Heart left ventricle (tissue), 16 donors: Measurements from ENCODE around the gene PNKP. TPM values are rescaled to one million over a fixed set of nuclear protein-coding genes. Genes with fewer than 3 reads are reported as not detected.
A peak's percentile ranks its signal among the peaks of the same experiment; 100 is the strongest.

ENCODE experiments used
- ATAC-seq, 4 donors: fragments of 200-7000 bp; cut with Tn5 transposase; one replicate each; pipeline ENCODE4 v1.9.1; 2020 to 2022; ENCODE audit warnings: moderate library complexity in 4 of 4, mild to moderate bottlenecking in 3 of 4, moderate number of reproducible peaks in 1 of 4
- DNase-seq, 5 donors: peaks; one replicate each; pipeline ENCODE4 v3.0.0-alpha.2; 2020
- H3K27ac ChIP-seq, 12 donors: fragments of 200-600 bp; sonication (generic) in 4 of 12; one replicate each; pipeline versions ENCODE4 v1.5.0 to v1.8.0; 2016 to 2022; ENCODE audit warnings: mild to moderate bottlenecking in 2 of 12
- H3K27me3 ChIP-seq, 9 donors: fragments of 200-600 bp; sonication (generic) in 2 of 9; one replicate each; pipeline versions ENCODE4 v1.5.1 to v1.8.0; 2016 to 2022; ENCODE audit warnings: mild to moderate bottlenecking in 3 of 9
- H3K36me3 ChIP-seq, 9 donors: fragments of 200-600 bp; sonication (generic) in 2 of 9; one replicate each; pipeline versions ENCODE4 v1.5.0 to v1.8.0; 2018 to 2022; ENCODE audit warnings: mild to moderate bottlenecking in 2 of 9
- H3K4me1 ChIP-seq, 12 donors: fragments of 200-600 bp; sonication (generic) in 4 of 12; one replicate each; pipeline versions ENCODE4 v1.5.0 to v1.8.0; 2016 to 2022; ENCODE audit warnings: mild to moderate bottlenecking in 3 of 12
- H3K4me3 ChIP-seq, 12 donors: fragments of 200-600 bp; sonication (generic) in 4 of 12; one replicate each; pipeline versions ENCODE4 v1.5.0 to v1.8.0; 2017 to 2022; ENCODE audit warnings: mild to moderate bottlenecking in 9 of 12, moderate library complexity in 4 of 12
- H3K9me3 ChIP-seq, 12 donors: fragments of 200-600 bp; sonication (generic) in 4 of 12; one replicate each; pipeline versions ENCODE4 v1.5.0 to v1.8.0; 2016 to 2022; ENCODE audit warnings: mild to moderate bottlenecking in 1 of 12
- POLR2A ChIP-seq, 2 donors: fragments of 450-650 bp; IDR thresholded peaks; one replicate each; pipeline ENCODE4 v1.6.1; 2017; ENCODE audit warnings: antibody characterized with exemption in 2 of 2, mild to moderate bottlenecking in 2 of 2, moderate library complexity in 2 of 2
- WGBS, 4 donors: extraction: QIAGEN DNeasy Blood & Tissue Kit in 2 of 4; methylation state at CpG; one replicate each; pipeline versions ENCODE4 v1.1.5 to v1.1.7; 2013 to 2018; 5-methylcytosine and 5-hydroxymethylcytosine counted together
- intact Hi-C, 10 donors: fragments of 100-400 bp; cut with DNase I; formaldehyde crosslinking; loops; one replicate each; pipeline versions ENCODE4 v1.11.1 to v1.14.2; 2022
- polyA plus RNA-seq, 2 donors: library from polyadenylated mRNA; stranded (reverse); fragments of 200-250 nt; gene quantifications; one replicate each; pipeline ENCODE4 v1.2.3, GENCODE V29; 2013
- total RNA-seq, 9 donors: library from RNA; depleted of rRNA in 2 of 9; stranded (reverse); fragments of >200 nt in 2 of 9; fragmentation: NEBNext Ultra II Directional in 3 of 9; extraction: Animal tissue kit (Norgen Biotek cat#: 25700) in 3 of 9; gene quantifications; one replicate each; pipeline versions ENCODE4 v1.1.0 to v1.2.4, GENCODE V29; 2016 to 2023
- TF ChIP-seq, protein P1 (sequence below), 12 donors: fragments of 200-600 bp; sonication (generic) in 4 of 12; IDR thresholded peaks; one replicate each; pipeline versions ENCODE4 v1.5.0 to v1.8.0; 2018 to 2022; ENCODE audit warnings: antibody characterized with exemption in 12 of 12, mild to moderate bottlenecking in 5 of 12
- donor health status: ischemic (EF 13 %, LVEDD 7.1; RV severe dilation, severe dysfunction).
- donor health status: healthy with polysubstance abuse.
- donor health status: DM: no; HTN: yes; CAD: no.
- donor health status: DM: no; HTN: no; CAD: no.
- donor health status: ischemic (EF 25% LVEDD 6.9; RV normal size, moderate dysfunction).
- donor health status: ischemic (EF 25% LVEDD 5.7; RV mildly dilated, moderate dysfunction).
- donor health status: healthy.
- donor health status: DM: yes; HTN: yes; CAD: no.
- donor health status: ischemic (EF 35%, LVEDD 5.7; RV mildly dilated, moderate dysfunction).
- donor health status: nonischemic (EF 11% LVEDD 7.7; RV severe dilation, severe dysfunction).
- donor health status: DM: yes; HTN: yes; CAD: no.
- donor health status: PGD.
- donor health status: ischemic (EF 29% LVEDD 5.4; RV normal size, mild dysfunction).
- donor health status: nonischemic (EF 23%, LVEDD 6.1; RV moderate dilation, normal function).

The PNKP gene
- total and polyA plus RNA-seq, 11 donors, result 26.6 to 57.0 (median 36.8) TPM

DNA sequence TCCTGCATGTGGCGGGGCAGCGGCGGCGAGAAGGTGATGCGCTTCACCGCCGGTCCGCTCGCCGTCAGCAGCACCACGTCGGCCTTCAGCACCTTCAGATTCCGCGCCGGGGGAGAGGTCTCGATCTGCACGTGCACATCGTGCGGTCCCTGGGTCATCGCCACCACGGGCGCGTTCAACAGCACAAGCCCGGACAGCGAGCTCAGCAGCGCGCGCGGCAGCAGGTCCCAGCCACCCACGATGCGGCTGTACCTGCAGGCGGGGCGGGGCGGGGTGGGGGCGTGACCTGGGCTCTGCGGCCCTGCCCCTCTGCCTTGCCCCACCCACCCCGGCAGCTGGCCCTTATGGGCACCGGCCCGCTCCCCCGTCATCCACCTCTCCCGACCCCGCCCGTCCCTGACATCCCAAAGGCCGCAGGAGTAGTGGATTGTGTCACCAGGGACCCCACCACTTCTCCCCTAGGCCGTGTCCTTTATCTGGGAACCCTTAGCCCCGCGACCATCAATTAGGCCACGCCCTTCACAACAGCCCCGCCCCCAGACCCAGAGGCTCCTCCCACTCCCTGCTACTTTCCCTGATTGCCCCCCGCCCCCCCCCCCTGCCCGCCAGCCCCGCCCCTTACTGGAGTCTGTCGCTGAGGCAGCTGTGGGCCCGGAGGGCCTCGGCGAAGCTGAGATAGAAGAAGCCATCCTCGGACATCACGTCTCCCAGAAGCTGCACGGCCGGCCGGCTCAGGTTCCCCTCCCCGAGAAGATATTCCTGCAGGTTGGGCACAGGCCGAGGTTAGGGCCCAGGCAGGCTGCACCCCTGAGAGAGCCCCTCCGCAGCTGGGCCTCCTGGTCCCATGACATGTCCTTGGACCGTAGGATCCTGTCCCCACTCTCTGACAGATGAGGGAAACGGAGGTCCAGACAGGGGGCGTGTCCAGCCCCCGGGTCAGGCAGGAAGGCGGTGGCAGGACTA, 23.3 kb upstream of the PNKP start:
- TF ChIP-seq, protein P1, sequence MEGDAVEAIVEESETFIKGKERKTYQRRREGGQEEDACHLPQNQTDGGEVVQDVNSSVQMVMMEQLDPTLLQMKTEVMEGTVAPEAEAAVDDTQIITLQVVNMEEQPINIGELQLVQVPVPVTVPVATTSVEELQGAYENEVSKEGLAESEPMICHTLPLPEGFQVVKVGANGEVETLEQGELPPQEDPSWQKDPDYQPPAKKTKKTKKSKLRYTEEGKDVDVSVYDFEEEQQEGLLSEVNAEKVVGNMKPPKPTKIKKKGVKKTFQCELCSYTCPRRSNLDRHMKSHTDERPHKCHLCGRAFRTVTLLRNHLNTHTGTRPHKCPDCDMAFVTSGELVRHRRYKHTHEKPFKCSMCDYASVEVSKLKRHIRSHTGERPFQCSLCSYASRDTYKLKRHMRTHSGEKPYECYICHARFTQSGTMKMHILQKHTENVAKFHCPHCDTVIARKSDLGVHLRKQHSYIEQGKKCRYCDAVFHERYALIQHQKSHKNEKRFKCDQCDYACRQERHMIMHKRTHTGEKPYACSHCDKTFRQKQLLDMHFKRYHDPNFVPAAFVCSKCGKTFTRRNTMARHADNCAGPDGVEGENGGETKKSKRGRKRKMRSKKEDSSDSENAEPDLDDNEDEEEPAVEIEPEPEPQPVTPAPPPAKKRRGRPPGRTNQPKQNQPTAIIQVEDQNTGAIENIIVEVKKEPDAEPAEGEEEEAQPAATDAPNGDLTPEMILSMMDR (IDR thresholded peaks at IDR 0.05), result peak in 2 of 12 donors; percentile 6 to 35
- no peak for TF ChIP-seq POLR2A (IDR thresholded peaks at IDR 0.05)
- DNase-seq (peak in 2 of 5 donors; percentile 20 to 68), ATAC-seq (peak in 2 of 4 donors; percentile 26 to 35)
- peak overlapping the region in 1 of 12 donors; percentile 54 for H3K27ac ChIP-seq
- intact Hi-C loops, result no loop called here
- H3K36me3 ChIP-seq, result peaks cover 0 to 27% (median 11%) of the 10 kb centered on the region in 9 donors
- WGBS, 4 donors, result 7 to 21% (median 13%) methylated on average over 32 to 69 of the region's 69 CpGs
- peak overlapping the region in 10 of 12 donors; percentile 4 to 48 (median 30) for H3K4me3 ChIP-seq
- no peaks in the 10 kb centered on the region for H3K9me3 ChIP-seq
- peaks cover 0 to 11% (median 0%) of the 10 kb centered on the region in 9 donors for H3K27me3 ChIP-seq
- peaks cover 0 to 23% (median 11%) of the 10 kb centered on the region in 12 donors for H3K4me1 ChIP-seq

DNA sequence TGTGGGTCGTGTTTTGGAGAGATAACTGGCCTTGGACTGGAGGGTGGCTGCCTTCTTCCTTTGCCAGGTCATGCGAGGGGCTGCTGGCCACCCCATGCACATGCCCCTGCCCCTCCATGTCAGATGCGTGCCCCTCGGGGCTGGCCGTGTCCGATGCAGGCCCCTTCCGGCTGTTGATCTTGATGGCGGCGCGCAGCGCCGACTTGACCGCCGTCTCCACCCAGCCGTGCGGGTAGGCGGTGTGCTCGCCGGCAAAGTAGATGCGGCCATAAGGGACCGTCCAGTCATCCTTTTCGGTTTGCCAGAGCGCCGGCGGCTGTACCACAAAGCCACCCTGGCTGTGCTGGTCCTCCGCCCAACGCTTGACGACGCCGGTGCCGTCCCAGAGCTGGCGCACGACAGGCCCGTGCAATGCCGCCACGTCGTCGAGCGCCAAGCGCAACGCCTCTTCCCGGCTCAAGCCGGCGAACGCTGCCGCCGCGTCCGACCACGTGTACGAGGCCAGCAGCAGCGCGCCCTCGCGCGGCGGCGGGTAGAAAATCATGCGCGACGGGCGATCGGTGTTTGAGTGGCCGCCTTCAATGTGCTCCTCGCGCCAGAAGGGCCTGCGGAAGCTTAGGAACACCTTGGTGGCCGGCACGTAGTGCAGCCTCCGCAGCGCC, 22.4 kb upstream of the PNKP start:
- intact Hi-C loops, result no loop called here

DNA sequence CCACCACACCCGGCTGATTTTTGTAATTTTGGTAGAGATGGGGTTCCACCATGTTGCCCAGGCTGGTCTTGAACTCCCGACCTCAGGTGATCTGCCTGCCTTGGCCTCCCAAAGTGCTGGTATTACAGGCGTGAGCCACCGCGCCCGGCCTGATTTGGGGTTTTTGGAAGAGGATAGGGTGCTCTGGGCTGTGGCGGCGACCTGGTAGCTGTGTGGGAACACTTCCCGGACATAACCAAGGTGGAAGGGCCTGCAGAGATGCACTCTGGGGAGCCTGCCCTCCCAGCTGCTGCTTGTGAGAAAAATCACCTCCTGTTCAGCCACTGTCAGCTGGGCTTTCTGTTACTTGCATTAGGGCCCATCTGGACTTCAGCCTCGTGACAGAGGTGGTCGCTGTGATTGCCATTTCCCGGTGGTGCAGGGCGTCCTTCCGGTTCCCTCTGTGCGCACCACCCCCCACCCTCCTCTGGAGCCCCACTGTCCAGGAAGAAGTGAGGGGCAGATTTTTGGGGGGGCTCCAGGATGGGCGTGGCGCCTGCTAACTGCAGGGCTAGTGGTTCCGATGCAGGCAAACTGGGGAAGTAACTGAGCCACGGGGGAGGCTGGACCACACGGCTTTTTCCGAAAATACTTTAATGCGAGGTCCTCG, 21.8 kb upstream of the PNKP start:
- peak in 2 of 5 donors; percentile 24 to 54 for DNase-seq

More for the DNA sequence above, 22.4 kb upstream of the PNKP start:
- Histone ChIP-seq H3K9me3 (no peaks in the 10 kb centered on the region), H3K4me3 (peak overlapping the region in 10 of 12 donors; percentile 4 to 48 (median 30)), H3K27me3 (peaks cover 0 to 11% (median 0%) of the 10 kb centered on the region in 9 donors), H3K36me3 (peaks cover 0 to 34% (median 19%) of the 10 kb centered on the region in 9 donors), H3K4me1 (peaks cover 0 to 23% (median 11%) of the 10 kb centered on the region in 12 donors), H3K27ac (peak overlapping the region in 2 of 12 donors; percentile 4 to 54)
- DNase-seq, result peak; percentile 75 to 90 (median 80)
- no peak for TF ChIP-seq POLR2A (IDR thresholded peaks at IDR 0.05)
- TF ChIP-seq, protein P1 (IDR thresholded peaks at IDR 0.05), result peak; percentile 65 to 89 (median 78)
- ATAC-seq, result peak in 3 of 4 donors; percentile 55 to 67 (median 57)
- WGBS, 4 donors, result 17 to 47% (median 24%) methylated on average over 10 to 71 of the region's 71 CpGs

More for the DNA sequence above, 21.8 kb upstream of the PNKP start:
- intact Hi-C loops, result no loop called here
- Histone ChIP-seq H3K4me1 (peaks cover 0 to 23% (median 11%) of the 10 kb centered on the region in 12 donors), H3K4me3 (no peak overlapping the region), H3K36me3 (peaks cover 1 to 40% (median 25%) of the 10 kb centered on the region in 9 donors), H3K9me3 (no peaks in the 10 kb centered on the region), H3K27ac (no peak overlapping the region), H3K27me3 (peaks cover 0 to 11% (median 0%) of the 10 kb centered on the region in 9 donors)
- TF ChIP-seq, protein P1 (IDR thresholded peaks at IDR 0.05), result no peak
- TF ChIP-seq POLR2A (IDR thresholded peaks at IDR 0.05), result no peak
- WGBS, 4 donors, result 77 to 92% (median 85%) methylated on average over 21 to 23 of the region's 23 CpGs
- ATAC-seq, result peak in 1 of 4 donors; percentile 11
